Endothelial cell of umbilical vein (primary cell): Measurements from ENCODE around the gene ABCC4. TPM values are rescaled to one million over a fixed set of nuclear protein-coding genes. Genes with fewer than 3 reads are reported as not detected.

Experiments used
- BruUV-seq: library from RNA; stranded (reverse); fragments of 400-500 nt; replicated peaks from 2 replicates; lab custom pipeline; 2021; lab: Mats Ljungman, UMichigan
- CTCF ChIA-PET: fragments of 300-600, 350-600 bp; sonication (Branson Sonifier 250); formaldehyde crosslinking; loops from one replicate; lab custom pipeline; 2021; ENCODE audit warnings: antibody characterized with exemption, inconsistent platforms; lab: Charles Lee
- POLR2A ChIA-PET: fragments of 300-600, 350-600 bp; sonication (Branson Sonifier 250); formaldehyde crosslinking; loops from one replicate; lab custom pipeline; 2021; ENCODE audit warnings: antibody characterized with exemption, inconsistent platforms; lab: Charles Lee
- DNase-seq: peaks from one replicate; pipeline ENCODE4 v3.0.0-alpha.2; 2011; ENCODE audit warnings: low read depth, low spot score
- FAIRE-seq: peaks from 2 replicates; lab custom pipeline; 2011; peaks lifted over from hg19 to GRCh38; lab: Jason Lieb, UNC
- H2AFZ ChIP-seq: 2 replicates; pipeline ENCODE4 v1.6.0; 2012; ENCODE audit warnings: low read depth, low read length, control low read depth, inconsistent platforms
- H3K27ac ChIP-seq: 2 replicates; pipeline ENCODE4 v1.5.1; 2011; ENCODE audit warnings: low read depth, mild to moderate bottlenecking, control low read depth, low read length, moderate library complexity; ENCODE audit not compliant: insufficient read depth
- H3K27me3 ChIP-seq, 2 experiments: 2 replicates each; pipeline versions ENCODE4 v1.6.0 to v1.6.1; 2011; ENCODE audit warnings: low read length in 2 of 2, mixed read lengths in 1 of 2; ENCODE audit not compliant: control insufficient read depth in 2 of 2, insufficient read depth in 2 of 2
- H3K36me3 ChIP-seq, 2 experiments: 2 replicates in 1 of 2; 3 replicates in 1 of 2; pipeline ENCODE4 v1.5.1; 2011; ENCODE audit warnings: low read length in 2 of 2, mild to moderate bottlenecking in 1 of 2, moderate library complexity in 1 of 2; ENCODE audit not compliant: control insufficient read depth in 2 of 2, insufficient read depth in 2 of 2; ENCODE audit errors: extremely low read depth in 1 of 2
- H3K4me1 ChIP-seq: 3 replicates; pipeline ENCODE4 v1.5.1; 2011; ENCODE audit warnings: mild to moderate bottlenecking, low read length; ENCODE audit not compliant: control insufficient read depth, insufficient read depth; ENCODE audit errors: extremely low read depth
- H3K4me2 ChIP-seq: 2 replicates; pipeline ENCODE4 v1.6.1; 2011; ENCODE audit warnings: low read length, control low read depth, mixed read lengths; ENCODE audit not compliant: insufficient read depth
- H3K4me3 ChIP-seq, 3 experiments: fragments of 200-600 bp in 1 of 3; sonication (generic), shearing (Covaris generic) in 1 of 3; replicated peaks in 1 of 3; 2 replicates each; pipeline ENCODE4 v1.5.1; 2011 to 2016; ENCODE audit warnings: control low read depth in 3 of 3, low read length in 3 of 3, mild to moderate bottlenecking in 2 of 3, inconsistent platforms in 1 of 3, low read depth in 1 of 3, moderate library complexity in 1 of 3; ENCODE audit not compliant: insufficient read depth in 1 of 3
- H3K79me2 ChIP-seq: 2 replicates; pipeline ENCODE4 v1.6.0; 2012; ENCODE audit warnings: low read length, inconsistent platforms; ENCODE audit not compliant: control insufficient read depth, insufficient read depth
- H3K9ac ChIP-seq: replicated peaks from 2 replicates; pipeline ENCODE3; 2011; ENCODE audit warnings: low read length, control low read depth; ENCODE audit not compliant: insufficient read depth; ENCODE audit errors: extremely low read depth
- H3K9me1 ChIP-seq: replicated peaks from 3 replicates; pipeline ENCODE4 v1.6.0; 2011; ENCODE audit warnings: mild to moderate bottlenecking, low read length; ENCODE audit not compliant: control insufficient read depth, insufficient read depth; ENCODE audit errors: extremely low read depth
- H3K9me3 ChIP-seq: replicated peaks from 2 replicates; pipeline ENCODE4 v1.5.1; 2012; ENCODE audit warnings: low read length, inconsistent platforms; ENCODE audit not compliant: control insufficient read depth, insufficient read depth
- H4K20me1 ChIP-seq: replicated peaks from 2 replicates; pipeline ENCODE3; 2011; ENCODE audit warnings: mild to moderate bottlenecking, low read length; ENCODE audit not compliant: control insufficient read depth, insufficient read depth; ENCODE audit errors: extremely low read depth
- FOS ChIP-seq: IDR thresholded peaks from 2 replicates; pipeline ENCODE4 v1.6.1; 2011; ENCODE audit warnings: mild to moderate bottlenecking, low read length, moderate library complexity, borderline replicate concordance; ENCODE audit not compliant: insufficient read depth
- GATA2 ChIP-seq: IDR thresholded peaks from 2 replicates; pipeline ENCODE4 v1.7.0; 2011; ENCODE audit warnings: low read depth, mild to moderate bottlenecking, moderate library complexity, mixed read lengths, low read length; ENCODE audit not compliant: insufficient read length, insufficient read depth
- JUN ChIP-seq: IDR thresholded peaks from 2 replicates; pipeline ENCODE4 v1.6.1; 2011; ENCODE audit warnings: borderline replicate concordance, low read depth; ENCODE audit not compliant: insufficient read length, insufficient read depth
- MAX ChIP-seq: IDR thresholded peaks from 2 replicates; pipeline ENCODE4 v1.6.1; 2011; ENCODE audit not compliant: insufficient read depth, insufficient read length
- MYC ChIP-seq: IDR thresholded peaks from one replicate; pipeline ENCODE4 v1.6.1; 2011; ENCODE audit warnings: mild to moderate bottlenecking, low read depth, low read length
- POLR2AphosphoS5 ChIP-seq: IDR thresholded peaks from 2 replicates; pipeline ENCODE4 v1.6.1; 2012; ENCODE audit warnings: low read depth, mild to moderate bottlenecking, control low read depth, low read length, moderate library complexity; ENCODE audit not compliant: insufficient read depth
- dilution Hi-C: fragments of 300-500 bp; cut with MboI; formaldehyde crosslinking; loops from one replicate; pipeline ENCODE4 v1.15.0; 2019; ENCODE audit warnings: low sequenced_read_pairs; ENCODE audit not compliant: extremely low pct_ligation_motif_present
- intact Hi-C: fragments of 100-400 bp; cut with micrococcal nuclease; formaldehyde crosslinking; loops from one replicate; pipeline ENCODE4 v1.10.0; 2022
- polyA plus RNA-seq, 4 experiments: library from polyadenylated mRNA; depleted of rRNA in 3 of 4; stranded (reverse) in 3 of 4; unstranded in 1 of 4; fragments of >200 nt; gene quantifications; 2 replicates each; pipeline versions ENCODE4 v1.2.1 to v1.2.3, GENCODE V29; 2011 to 2012; ENCODE audit warnings: missing spikeins in 1 of 4
- total RNA-seq: library from RNA; stranded (reverse); gene quantifications from 2 replicates; pipeline ENCODE4 v1.2.3, GENCODE V29; 2021
- TF ChIP-seq, protein P1 (sequence below), 2 donors: IDR thresholded peaks; 1 replicate in 1 of 2; 2 replicates in 1 of 2; pipeline ENCODE4 v1.5.1; 2011; ENCODE audit warnings: low read length in 2 of 2, mild to moderate bottlenecking in 2 of 2, moderate library complexity in 2 of 2, control low read depth in 1 of 2, inconsistent platforms in 1 of 2, low read depth in 1 of 2; ENCODE audit not compliant: insufficient read depth in 1 of 2; ENCODE audit errors: extremely low read depth in 1 of 2

The ABCC4 gene
- total and polyA plus RNA-seq, 2 donors (not counting 3 experiments of a cell fraction or from before 2014, with no cell fraction given), result 9.2 to 15.9 TPM

- no TSS peak for BruUV-seq
- Histone ChIP-seq H3K27ac (no peak overlapping the region), H3K79me2 (peaks cover 40% of the 10 kb centered on the region), H3K4me1 (peaks cover 18% of the 10 kb centered on the region), H2AFZ (no peak overlapping the region), H3K36me3 (peaks cover 0 to 1% of the 10 kb centered on the region in 2 experiments), H3K9ac (no peak overlapping the region), H3K9me3 (no peaks in the 10 kb centered on the region), H3K9me1 (no peaks in the 10 kb centered on the region), H3K4me3 (no peak overlapping the region), H4K20me1 (no peaks in the 10 kb centered on the region), H3K27me3 (no peaks in the 10 kb centered on the region), H3K4me2 (no peak overlapping the region)
- dilution Hi-C loops (no loop called here), intact Hi-C loops (loop anchor here (5.0 kb wide), 1 partner anchor 178 kb away; no protein-coding TSS in a partner anchor)
- ChIA-PET CTCF (interaction anchor here (1.2 to 12.3 kb wide), 7 partner anchors 19 to 535 kb away, joined by 3 to 260 read pairs (median 54); no protein-coding TSS in a partner anchor), POLR2A (interaction anchor here (0.6 kb wide), 1 partner anchor 12 kb away, joined by 4 read pairs; no protein-coding TSS in a partner anchor)
- TF ChIP-seq MAX, result no peak
- peak; percentile 18 for TF ChIP-seq POLR2AphosphoS5
- TF ChIP-seq FOS, result peak; percentile 27
- TF ChIP-seq GATA2, result no peak
- TF ChIP-seq MYC, result no peak
- TF ChIP-seq JUN, result no peak
- TF ChIP-seq, protein P1, sequence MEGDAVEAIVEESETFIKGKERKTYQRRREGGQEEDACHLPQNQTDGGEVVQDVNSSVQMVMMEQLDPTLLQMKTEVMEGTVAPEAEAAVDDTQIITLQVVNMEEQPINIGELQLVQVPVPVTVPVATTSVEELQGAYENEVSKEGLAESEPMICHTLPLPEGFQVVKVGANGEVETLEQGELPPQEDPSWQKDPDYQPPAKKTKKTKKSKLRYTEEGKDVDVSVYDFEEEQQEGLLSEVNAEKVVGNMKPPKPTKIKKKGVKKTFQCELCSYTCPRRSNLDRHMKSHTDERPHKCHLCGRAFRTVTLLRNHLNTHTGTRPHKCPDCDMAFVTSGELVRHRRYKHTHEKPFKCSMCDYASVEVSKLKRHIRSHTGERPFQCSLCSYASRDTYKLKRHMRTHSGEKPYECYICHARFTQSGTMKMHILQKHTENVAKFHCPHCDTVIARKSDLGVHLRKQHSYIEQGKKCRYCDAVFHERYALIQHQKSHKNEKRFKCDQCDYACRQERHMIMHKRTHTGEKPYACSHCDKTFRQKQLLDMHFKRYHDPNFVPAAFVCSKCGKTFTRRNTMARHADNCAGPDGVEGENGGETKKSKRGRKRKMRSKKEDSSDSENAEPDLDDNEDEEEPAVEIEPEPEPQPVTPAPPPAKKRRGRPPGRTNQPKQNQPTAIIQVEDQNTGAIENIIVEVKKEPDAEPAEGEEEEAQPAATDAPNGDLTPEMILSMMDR (IDR thresholded peaks at IDR 0.05; ENCODE audit: extremely low read depth in 1 of 2, insufficient read depth in 1 of 2, low read depth in 1 of 2, low read length in 2 of 2), result no peak
- DNase-seq (no peak), FAIRE-seq (peak; percentile 81)
Measured at GRCh38 chr13:95298971-95299621, 2.2 kb downstream of the ABCC4 start.
